HepG2 (cell line): ENCODE measurements around the gene DAG1. TPM values are rescaled to one million over a fixed set of nuclear protein-coding genes. Genes with fewer than 3 reads are reported as not detected.

Source experiments
- AGO1 ChIP-seq: fragments of 200-400 bp; formaldehyde crosslinking; IDR thresholded peaks from 2 replicates; pipeline ENCODE4 v1.6.1; 2017; ENCODE audit warnings: mild to moderate bottlenecking, low read depth, low read length, moderate library complexity; ENCODE audit not compliant: poor library complexity, severe bottlenecking
- ATF3 ChIP-seq: sonication (generic); formaldehyde crosslinking; IDR thresholded peaks from 2 replicates; pipeline ENCODE4 v1.4.0; 2020; ENCODE audit warnings: missing genetic modification reagents
- BCL6 ChIP-seq: IDR thresholded peaks from 2 replicates; pipeline ENCODE4 v1.6.1; 2016; ENCODE audit warnings: missing genetic modification reagents, missing compliant biosample characterization
- HOXA5 ChIP-seq: sonication (generic); formaldehyde crosslinking; IDR thresholded peaks from 2 replicates; pipeline ENCODE4 v1.4.0; 2020; ENCODE audit warnings: missing genetic modification reagents
- JUNB ChIP-seq: sonication (generic); formaldehyde crosslinking; IDR thresholded peaks from 2 replicates; pipeline ENCODE4 v1.8.0; 2022; ENCODE audit warnings: missing genetic modification reagents, mild to moderate bottlenecking, borderline replicate concordance
- MED8 ChIP-seq: sonication (generic); formaldehyde crosslinking; IDR thresholded peaks from 2 replicates; pipeline ENCODE4 v1.8.1; 2023; ENCODE audit warnings: mild to moderate bottlenecking, missing genetic modification reagents; ENCODE audit not compliant: insufficient replicate concordance
- NR2F2 ChIP-seq: IDR thresholded peaks from 2 replicates; pipeline ENCODE4 v1.6.1; 2012; ENCODE audit warnings: low read depth, inconsistent platforms, borderline replicate concordance
- PLRG1 ChIP-seq: fragments of 450-650 bp; conservative IDR thresholded peaks from 2 replicates; pipeline ENCODE4 v1.6.1; 2016
- REL ChIP-seq: sonication (generic); formaldehyde crosslinking; conservative IDR thresholded peaks from 2 replicates; pipeline ENCODE4 v1.8.0; 2022; ENCODE audit warnings: mild to moderate bottlenecking, missing genetic modification reagents, moderate library complexity
- ZBTB21 ChIP-seq: sonication (generic); formaldehyde crosslinking; IDR thresholded peaks from 2 replicates; pipeline ENCODE4 v1.4.0; 2020; ENCODE audit warnings: missing genetic modification reagents
- ZMYM4 ChIP-seq: sonication (generic); formaldehyde crosslinking; IDR thresholded peaks from 2 replicates; pipeline ENCODE4 v1.8.1; 2023; ENCODE audit warnings: mild to moderate bottlenecking, missing genetic modification reagents
- ZNF143 ChIP-seq: sonication (generic); formaldehyde crosslinking; IDR thresholded peaks from 2 replicates; pipeline ENCODE4 v1.4.0; 2020; ENCODE audit warnings: missing genetic modification reagents
- ZNF34 ChIP-seq: sonication (generic); formaldehyde crosslinking; IDR thresholded peaks from 2 replicates; pipeline ENCODE4 v1.4.0; 2020; ENCODE audit warnings: mild to moderate bottlenecking, missing genetic modification reagents, borderline replicate concordance
- ZNF431 ChIP-seq: sonication (generic); formaldehyde crosslinking; IDR thresholded peaks from 2 replicates; pipeline ENCODE4 v1.9.0; 2022; ENCODE audit warnings: missing genetic modification reagents, low read depth, mild to moderate bottlenecking, borderline replicate concordance
- ZNF44 ChIP-seq: sonication (generic); formaldehyde crosslinking; IDR thresholded peaks from 2 replicates; pipeline ENCODE4 v1.5.1; 2020; ENCODE audit warnings: mild to moderate bottlenecking, missing genetic modification reagents
- ZNF550 ChIP-seq: sonication (generic); formaldehyde crosslinking; IDR thresholded peaks from 2 replicates; pipeline ENCODE4 v1.4.0; 2020; ENCODE audit warnings: mild to moderate bottlenecking, missing genetic modification reagents, borderline replicate concordance
- ZNF598 ChIP-seq: sonication (generic); formaldehyde crosslinking; IDR thresholded peaks from 2 replicates; pipeline ENCODE4 v1.5.1; 2020; ENCODE audit warnings: mild to moderate bottlenecking, missing genetic modification reagents, borderline replicate concordance
- ZNF607 ChIP-seq: sonication (generic); formaldehyde crosslinking; IDR thresholded peaks from 2 replicates; pipeline ENCODE4 v1.5.1; 2020; ENCODE audit warnings: missing genetic modification reagents, mild to moderate bottlenecking, borderline replicate concordance
- ZNF691 ChIP-seq: sonication (generic); formaldehyde crosslinking; IDR thresholded peaks from 2 replicates; pipeline ENCODE4 v1.4.0; 2020; ENCODE audit warnings: missing genetic modification reagents, low read depth, mild to moderate bottlenecking, borderline replicate concordance
- ZNF772 ChIP-seq: sonication (generic); formaldehyde crosslinking; IDR thresholded peaks from 2 replicates; pipeline ENCODE4 v1.5.0; 2020; ENCODE audit warnings: mild to moderate bottlenecking, missing genetic modification reagents
- polyA plus RNA-seq, 8 experiments: library from polyadenylated mRNA; depleted of rRNA in 3 of 8; stranded (reverse) in 7 of 8; unstranded in 1 of 8; fragments of >200 nt; fragmentation: Illumina TruSeq in 4 of 8; extraction: Trizol in 4 of 8; gene quantifications; 2 replicates each; pipeline versions ENCODE4 v1.2.1 to v1.2.3, GENCODE V29; 2011 to 2016; ENCODE audit warnings: low read depth in 4 of 8, missing spikeins in 1 of 8, mixed read lengths in 1 of 8; ENCODE audit not compliant: insufficient read depth in 1 of 8
- total RNA-seq, 5 experiments: library from RNA; depleted of rRNA; stranded (reverse); fragments of >200 nt; fragmentation: Illumina TruSeq; extraction: Trizol; gene quantifications; 2 replicates each; pipeline ENCODE4 v1.2.3, GENCODE V29; 2016; ENCODE audit warnings: low read depth in 1 of 5
- TF ChIP-seq, protein P1 (sequence below): sonication (generic); formaldehyde crosslinking; IDR thresholded peaks from 2 replicates; pipeline ENCODE4 v1.9.0; 2021; ENCODE audit warnings: missing genetic modification reagents, borderline replicate concordance

The DAG1 gene
- total and polyA plus RNA-seq, 2 of the 13 experiments (the other 11 are each of a cell fraction or from before 2014, with no cell fraction given), result 47.3 to 50.4 TPM

- no peak for TF ChIP-seq ZNF598 (CRISPR knock-in tag)
- no peak for TF ChIP-seq JUNB
- no peak for TF ChIP-seq ZBTB21 (CRISPR knock-in tag)
- TF ChIP-seq ZNF607 (CRISPR knock-in tag), result peak; percentile 63
- no peak for TF ChIP-seq ZNF550 (CRISPR knock-in tag)
- peak; percentile 32 for TF ChIP-seq MED8 (CRISPR knock-in tag)
- TF ChIP-seq, protein P1, sequence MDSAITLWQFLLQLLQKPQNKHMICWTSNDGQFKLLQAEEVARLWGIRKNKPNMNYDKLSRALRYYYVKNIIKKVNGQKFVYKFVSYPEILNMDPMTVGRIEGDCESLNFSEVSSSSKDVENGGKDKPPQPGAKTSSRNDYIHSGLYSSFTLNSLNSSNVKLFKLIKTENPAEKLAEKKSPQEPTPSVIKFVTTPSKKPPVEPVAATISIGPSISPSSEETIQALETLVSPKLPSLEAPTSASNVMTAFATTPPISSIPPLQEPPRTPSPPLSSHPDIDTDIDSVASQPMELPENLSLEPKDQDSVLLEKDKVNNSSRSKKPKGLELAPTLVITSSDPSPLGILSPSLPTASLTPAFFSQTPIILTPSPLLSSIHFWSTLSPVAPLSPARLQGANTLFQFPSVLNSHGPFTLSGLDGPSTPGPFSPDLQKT (CRISPR knock-in tag), result no peak
- no peak; the same call in 1 of the 2 replicates for TF ChIP-seq ZNF772 (CRISPR knock-in tag)
- no peak for TF ChIP-seq NR2F2
- 0 out of 2 replicates have a peak, but pooled peaks have one; percentile 20 for TF ChIP-seq ZNF143 (CRISPR knock-in tag)
- TF ChIP-seq BCL6 (CRISPR knock-in tag), result peak; percentile 56
- TF ChIP-seq AGO1, result no peak
- TF ChIP-seq REL (CRISPR knock-in tag), result 0 out of 2 replicates have a peak, but pooled peaks have one; percentile 50
- no peak; the same call in 1 of the 2 replicates for TF ChIP-seq HOXA5
- TF ChIP-seq ATF3, result no peak
- no peak; the same call in 1 of the 2 replicates for TF ChIP-seq ZNF44 (CRISPR knock-in tag)
- TF ChIP-seq PLRG1, result no peak
- no peak for TF ChIP-seq ZNF34 (CRISPR knock-in tag)
- 0 out of 2 replicates have a peak, but pooled peaks have one; percentile 65 for TF ChIP-seq ZNF431 (CRISPR knock-in tag)
- peak; percentile 58; the same call in 1 of the 2 replicates for TF ChIP-seq ZMYM4 (CRISPR knock-in tag)
- TF ChIP-seq ZNF691, result no peak
Measured at GRCh38 chr3:49469936-49470713, at the start of gene DAG1 (continued).
